Measurements from ENCODE around the gene PERP.

- TF ChIP-seq POLR2AphosphoS5 (IDR thresholded peaks at IDR 0.05; ENCODE audit: low read depth, low read length), result no peak
- TF ChIP-seq FOXP2 (optimal IDR thresholded peaks at IDR 0.05; ENCODE audit: borderline replicate concordance, extremely low read depth, extremely low read length, insufficient read depth), result no peak
Observed at GRCh38 chr6:138113588-138114210, 6.5 kb upstream of the PERP start.
